ENCODE measurements around the gene ADCK1. TPM values are rescaled to one million over a fixed set of nuclear protein-coding genes. Genes with fewer than 3 reads are reported as not detected.
"Not testable (repeated sequence)": the region's sequence is repeated elsewhere in the genome, so short reads cannot be mapped to it uniquely, and the experiment has no call there.

Gene ADCK1
- total RNA-seq, 6 donors from 2014 or later: 5.6 to 40.3 (median 9.2) TPM

DNA sequence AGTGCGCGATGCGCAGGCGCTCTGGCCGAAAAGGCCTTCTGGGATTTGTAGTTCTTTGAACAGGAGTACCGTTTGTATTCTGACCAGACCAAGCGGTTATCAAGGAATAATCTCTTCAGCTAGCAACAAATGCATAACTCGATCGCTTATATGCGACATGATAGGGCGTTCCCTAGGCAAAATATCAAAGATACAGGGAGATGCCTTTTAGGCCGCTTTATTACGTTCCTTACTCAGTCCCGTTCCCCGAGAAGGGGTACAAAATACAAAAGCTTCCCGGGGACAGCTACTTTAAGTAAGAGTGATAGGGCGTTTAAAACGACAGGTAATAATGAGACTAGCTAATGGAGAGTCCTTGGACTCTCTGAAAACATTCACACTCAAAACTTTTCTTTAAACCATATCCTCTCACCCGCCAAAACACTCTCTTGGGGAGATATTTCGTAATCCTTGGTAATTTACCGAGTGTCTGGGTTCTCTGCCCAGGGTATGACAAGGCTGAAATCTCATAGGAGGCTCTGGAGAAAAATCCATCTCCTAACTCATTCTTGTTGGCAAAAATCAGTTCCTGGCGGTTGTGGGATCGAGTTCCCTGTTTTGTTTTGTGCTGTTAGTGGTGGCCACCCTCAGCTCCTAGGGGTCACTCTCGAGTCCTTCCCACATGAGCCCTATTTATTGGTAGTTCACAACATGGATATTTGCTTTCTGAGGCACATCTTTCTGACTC lies 38.5 kb upstream of the ADCK1 start:
- 2 to 8% methylated on average over 24 of the region's 24 CpGs for WGBS, 2 donors
- Histone ChIP-seq H3K36me3 (peaks cover 0 to 4% (median 0%) of the 10 kb centered on the region in 4 donors), H3K27me3 (no peaks in the 10 kb centered on the region), H3K9me3 (no peaks in the 10 kb centered on the region), H3K4me1 (peaks cover 17 to 41% (median 30%) of the 10 kb centered on the region in 4 donors), H3K4me3 (peak overlapping the region; percentile 58 to 84 (median 82)), H3K27ac (peak overlapping the region; percentile 91 to 96 (median 94))
- DNase-seq (peak in 1 of 2 donors; percentile 41), ATAC-seq (ENCODE audit: low FRiP score in 2 of 2) (peak; percentile 31 to 79)
- TF ChIP-seq, protein P1, sequence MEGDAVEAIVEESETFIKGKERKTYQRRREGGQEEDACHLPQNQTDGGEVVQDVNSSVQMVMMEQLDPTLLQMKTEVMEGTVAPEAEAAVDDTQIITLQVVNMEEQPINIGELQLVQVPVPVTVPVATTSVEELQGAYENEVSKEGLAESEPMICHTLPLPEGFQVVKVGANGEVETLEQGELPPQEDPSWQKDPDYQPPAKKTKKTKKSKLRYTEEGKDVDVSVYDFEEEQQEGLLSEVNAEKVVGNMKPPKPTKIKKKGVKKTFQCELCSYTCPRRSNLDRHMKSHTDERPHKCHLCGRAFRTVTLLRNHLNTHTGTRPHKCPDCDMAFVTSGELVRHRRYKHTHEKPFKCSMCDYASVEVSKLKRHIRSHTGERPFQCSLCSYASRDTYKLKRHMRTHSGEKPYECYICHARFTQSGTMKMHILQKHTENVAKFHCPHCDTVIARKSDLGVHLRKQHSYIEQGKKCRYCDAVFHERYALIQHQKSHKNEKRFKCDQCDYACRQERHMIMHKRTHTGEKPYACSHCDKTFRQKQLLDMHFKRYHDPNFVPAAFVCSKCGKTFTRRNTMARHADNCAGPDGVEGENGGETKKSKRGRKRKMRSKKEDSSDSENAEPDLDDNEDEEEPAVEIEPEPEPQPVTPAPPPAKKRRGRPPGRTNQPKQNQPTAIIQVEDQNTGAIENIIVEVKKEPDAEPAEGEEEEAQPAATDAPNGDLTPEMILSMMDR (IDR thresholded peaks at IDR 0.05): no peak
- peak in 1 of 4 donors; percentile 9 for TF ChIP-seq POLR2A (IDR thresholded peaks at IDR 0.05)

DNA sequence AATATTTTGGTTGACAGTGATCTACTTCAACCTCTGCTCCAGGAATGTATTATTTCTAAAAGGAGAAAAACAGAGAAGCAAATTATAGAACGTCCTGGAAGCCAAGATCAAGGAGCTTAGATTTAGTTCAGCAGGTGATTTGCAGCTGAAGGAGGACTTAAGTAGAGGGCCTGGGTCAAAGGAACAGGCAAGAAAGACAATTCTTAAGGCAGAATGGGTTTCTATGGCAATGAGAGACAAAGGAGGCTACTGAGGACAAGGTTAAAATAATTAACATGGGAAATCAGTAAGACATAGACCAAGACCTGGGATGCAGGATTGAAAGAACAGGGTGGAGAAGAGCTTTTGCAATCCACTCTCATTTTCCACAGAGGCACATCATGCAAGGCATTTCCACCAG lies 36.6 kb upstream of the ADCK1 start:
- no peak for TF ChIP-seq POLR2AphosphoS5 (IDR thresholded peaks at IDR 0.05)
- no peak for TF ChIP-seq POLR2A (IDR thresholded peaks at IDR 0.05)
- no peak for TF ChIP-seq EP300 (IDR thresholded peaks at IDR 0.05)
- TF ChIP-seq, protein P1 (IDR thresholded peaks at IDR 0.05): no peak
- no peak for DNase-seq
- H3K4me1 ChIP-seq: peaks cover 17 to 27% (median 22%) of the 10 kb centered on the region in 4 donors
- ATAC-seq (ENCODE audit: low FRiP score in 2 of 2): no peak
- no peaks in the 10 kb centered on the region for H3K36me3 ChIP-seq
- H3K27me3 ChIP-seq: no peaks in the 10 kb centered on the region
- no peaks in the 10 kb centered on the region for H3K9me3 ChIP-seq
- H3K4me3 ChIP-seq: no peak overlapping the region
- WGBS, 2 donors: 51 to 80% methylated on average over 1 of the region's 1 CpG
- no peak overlapping the region for H3K27ac ChIP-seq

DNA sequence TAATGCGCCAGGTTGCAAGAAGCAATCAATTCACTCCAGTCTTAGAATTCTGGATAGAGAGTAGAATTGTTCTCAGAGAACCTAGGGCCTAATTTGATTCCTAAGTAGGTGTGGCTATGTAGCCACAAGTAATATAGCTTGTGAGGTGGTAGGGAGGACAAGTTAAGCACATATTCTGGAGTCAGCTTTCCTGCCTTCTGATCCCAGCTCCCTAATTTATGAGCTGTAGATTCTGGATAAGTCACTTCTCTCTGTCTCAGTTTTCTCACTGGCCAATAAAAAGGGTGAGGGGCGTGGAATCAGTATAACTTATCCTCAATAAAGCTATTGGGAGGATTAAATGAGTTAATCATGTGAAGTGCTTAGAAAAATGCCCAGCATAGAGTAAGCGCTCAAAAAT lies 35.9 kb upstream of the ADCK1 start:
- Histone ChIP-seq H3K36me3 (no peaks in the 10 kb centered on the region), H3K27me3 (no peaks in the 10 kb centered on the region), H3K4me1 (peaks cover 12 to 20% (median 16%) of the 10 kb centered on the region in 4 donors), H3K4me3 (no peak overlapping the region), H3K27ac (no peak overlapping the region), H3K9me3 (no peaks in the 10 kb centered on the region)
- TF ChIP-seq POLR2A (IDR thresholded peaks at IDR 0.05) (no peak), POLR2AphosphoS5 (IDR thresholded peaks at IDR 0.05) (no peak), EP300 (IDR thresholded peaks at IDR 0.05) (no peak)
- TF ChIP-seq, protein P1 (IDR thresholded peaks at IDR 0.05): no peak
- 81 to 91% methylated on average over 3 of the region's 3 CpGs for WGBS, 2 donors
- ATAC-seq (ENCODE audit: low FRiP score in 2 of 2) (no peak), DNase-seq (no peak)

DNA sequence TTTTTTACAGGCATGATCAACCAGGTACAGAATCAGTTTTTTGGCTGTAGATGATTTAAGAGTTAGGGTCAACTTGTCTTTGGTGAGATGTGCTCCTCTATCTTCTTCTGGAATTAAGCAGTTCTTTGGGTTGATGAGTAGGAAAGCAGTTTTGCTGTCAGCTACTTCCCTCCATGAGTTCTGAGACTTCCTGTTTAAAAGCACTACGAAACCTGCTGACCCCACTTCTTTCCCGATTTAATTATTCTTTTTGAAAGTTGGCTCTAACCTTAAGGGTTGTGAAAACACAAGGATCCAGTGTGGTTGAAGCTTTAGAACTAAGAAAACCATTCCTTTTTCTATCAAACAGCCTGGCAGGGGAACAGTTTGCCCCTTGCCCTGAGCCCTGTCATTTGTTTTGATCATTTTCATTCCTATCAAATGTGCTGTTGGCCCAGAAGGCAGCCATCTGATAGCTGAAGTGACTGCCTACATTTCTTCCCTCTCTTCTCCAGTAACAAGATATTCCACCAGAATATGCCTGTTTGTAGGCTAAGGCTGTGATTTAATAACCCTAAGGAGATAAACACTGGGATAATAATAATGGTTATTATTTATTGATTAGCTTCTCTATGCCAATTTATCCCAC lies 31.4 kb upstream of the ADCK1 start:
- not testable (repeated sequence) for H3K36me3 ChIP-seq; H3K9me3 ChIP-seq; H3K4me3 ChIP-seq; H3K4me1 ChIP-seq; H3K27ac ChIP-seq; H3K27me3 ChIP-seq; ATAC-seq (ENCODE audit: low FRiP score in 2 of 2); DNase-seq
- WGBS, 2 donors: 27 to 31% methylated on average over 2 of the region's 2 CpGs

DNA sequence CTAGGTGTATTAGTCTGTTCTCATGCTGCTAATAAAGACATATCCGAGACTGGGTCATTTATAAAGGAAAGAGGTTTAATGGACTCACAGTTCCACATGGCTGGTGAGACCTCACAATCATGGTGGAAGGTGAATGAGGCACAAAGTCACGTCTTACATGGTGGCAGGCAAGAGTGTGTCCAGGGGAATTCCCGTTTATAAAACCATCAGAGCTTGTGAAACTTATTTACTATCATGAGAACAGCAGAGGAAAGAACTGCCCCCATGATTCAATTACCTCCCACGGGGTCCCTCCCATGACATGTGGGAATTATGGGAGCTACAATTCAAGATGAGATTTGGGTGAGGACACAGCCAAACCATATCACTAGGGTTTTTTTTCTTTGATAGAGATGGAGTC lies 25.9 kb upstream of the ADCK1 start:
- not testable (repeated sequence) for ATAC-seq (ENCODE audit: low FRiP score in 2 of 2); H3K27ac ChIP-seq; H3K36me3 ChIP-seq; H3K4me3 ChIP-seq; H3K9me3 ChIP-seq; H3K4me1 ChIP-seq; DNase-seq; H3K27me3 ChIP-seq
- WGBS, 2 donors: 82 to 84% methylated on average over 4 of the region's 4 CpGs

DNA sequence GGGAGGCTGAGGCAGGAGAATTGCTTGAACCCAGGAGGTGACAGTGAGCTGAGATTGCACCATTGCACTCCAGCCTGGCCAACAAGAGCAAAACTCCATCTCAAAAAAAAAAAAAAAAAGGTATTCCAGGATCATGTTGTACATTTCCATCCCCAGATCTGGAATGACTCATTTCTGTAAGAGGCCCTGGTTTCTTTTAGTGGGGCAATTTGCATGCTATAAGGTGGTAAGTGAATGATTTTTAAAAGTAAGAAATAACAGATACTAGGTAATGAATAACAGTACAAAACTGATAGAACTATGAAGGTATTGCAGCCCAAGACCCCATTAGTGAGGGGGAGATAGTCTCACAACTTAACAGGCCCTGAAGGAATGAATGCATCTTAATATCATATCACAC lies 17.7 kb upstream of the ADCK1 start:
- H3K4me1 ChIP-seq: no peaks in the 10 kb centered on the region
- H3K27me3 ChIP-seq: no peaks in the 10 kb centered on the region
- H3K4me3 ChIP-seq: no peak overlapping the region
- ATAC-seq (ENCODE audit: low FRiP score in 2 of 2) (no peak), DNase-seq (no peak)
- TF ChIP-seq POLR2A (IDR thresholded peaks at IDR 0.05) (no peak), EP300 (IDR thresholded peaks at IDR 0.05) (no peak), POLR2AphosphoS5 (IDR thresholded peaks at IDR 0.05) (no peak)
- TF ChIP-seq, protein P1 (IDR thresholded peaks at IDR 0.05): no peak
- no peaks in the 10 kb centered on the region for H3K9me3 ChIP-seq
- no peaks in the 10 kb centered on the region for H3K36me3 ChIP-seq
- H3K27ac ChIP-seq: no peak overlapping the region

Data from upper lobe of left lung (tissue), 6 donors.